Panc1 (cell line): ENCODE measurements around the gene SARDH. TPM values are rescaled to one million over a fixed set of nuclear protein-coding genes. Genes with fewer than 3 reads are reported as not detected.

ENCODE experiments used
- ATAC-seq: fragments of 200-7000 bp; cut with Tn5 transposase; 2 replicates; pipeline ENCODE4 v1.9.1; 2020; ENCODE audit warnings: mild to moderate bottlenecking, moderate library complexity
- BruUV-seq: library from RNA; stranded (reverse); fragments of 400-500 nt; replicated peaks from 2 replicates; lab custom pipeline; 2021; lab: Mats Ljungman, UMichigan
- CTCF ChIA-PET: fragments of 300-600 bp; sonication (Branson Sonifier 250); formaldehyde crosslinking; loops from one replicate; lab custom pipeline; 2022; ENCODE audit warnings: antibody characterized with exemption; lab: Charles Lee
- POLR2A ChIA-PET: fragments of 300-600 bp; sonication (Branson Sonifier 250); formaldehyde crosslinking; loops from one replicate; lab custom pipeline; 2022; ENCODE audit warnings: antibody characterized with exemption; lab: Charles Lee
- DNase-seq: peaks from one replicate; pipeline ENCODE4 v3.0.0-alpha.2; 2010; ENCODE audit warnings: low read depth, low spot score
- H3K27ac ChIP-seq: 2 replicates; pipeline ENCODE4 v1.5.1; 2011; ENCODE audit warnings: mild to moderate bottlenecking, low read length, inconsistent platforms
- H3K27me3 ChIP-seq: fragments of 200-500 bp; sonication (Bioruptor generic); 2 replicates; pipeline ENCODE4 v1.6.0; 2014; ENCODE audit warnings: low read length, inconsistent platforms; ENCODE audit not compliant: control insufficient read depth, insufficient read depth
- H3K36me3 ChIP-seq: fragments of 200-500 bp; sonication (Bioruptor generic); 2 replicates; pipeline ENCODE4 v1.5.1; 2014; ENCODE audit warnings: inconsistent platforms, mild to moderate bottlenecking, low read length, moderate library complexity; ENCODE audit not compliant: control insufficient read depth, insufficient read depth
- H3K4me1 ChIP-seq: 2 replicates; pipeline ENCODE4 v1.5.1; 2011; ENCODE audit warnings: inconsistent platforms, mild to moderate bottlenecking, low read length, moderate library complexity; ENCODE audit not compliant: control insufficient read depth, insufficient read depth
- H3K4me3 ChIP-seq, 2 experiments: 2 replicates each; pipeline ENCODE4 v1.5.1; 2011 to 2012; ENCODE audit warnings: low read depth in 2 of 2, low read length in 2 of 2, mild to moderate bottlenecking in 2 of 2, inconsistent platforms in 1 of 2, moderate library complexity in 1 of 2
- H3K9me3 ChIP-seq: fragments of 200-500 bp; sonication (Bioruptor generic); 2 replicates; pipeline ENCODE4 v1.5.1; 2014; ENCODE audit warnings: low read depth, mild to moderate bottlenecking, inconsistent platforms, low read length, moderate library complexity; ENCODE audit not compliant: control insufficient read depth, insufficient read depth
- CTCF ChIP-seq: fragments of 450-650 bp; IDR thresholded peaks from 2 replicates; pipeline ENCODE4 v1.5.1; 2017; ENCODE audit warnings: mild to moderate bottlenecking
- POLR2AphosphoS5 ChIP-seq: IDR thresholded peaks from 2 replicates; pipeline ENCODE4 v1.6.1; 2012; ENCODE audit warnings: mild to moderate bottlenecking, low read depth, low read length, moderate library complexity
- REST ChIP-seq, 2 experiments: IDR thresholded peaks; 2 replicates each; pipeline ENCODE4 v1.6.1; 2011 to 2012; ENCODE audit warnings: low read depth in 2 of 2, control low read depth in 1 of 2, low read length in 1 of 2, mild to moderate bottlenecking in 1 of 2, moderate library complexity in 1 of 2; ENCODE audit not compliant: insufficient read depth in 1 of 2
- SIN3A ChIP-seq: IDR thresholded peaks from 2 replicates; pipeline ENCODE4 v1.6.1; 2012; ENCODE audit warnings: low read depth, mild to moderate bottlenecking, low read length, moderate library complexity, borderline replicate concordance; ENCODE audit not compliant: insufficient read depth
- TCF7L2 ChIP-seq: IDR thresholded peaks from 2 replicates; pipeline ENCODE4 v1.6.1; 2011; ENCODE audit warnings: mild to moderate bottlenecking, low read depth, low read length, inconsistent platforms
- in situ Hi-C: cut with HindIII; loops from 2 replicates; pipeline ENCODE4 v1.10.0; 2016; ENCODE audit warnings: low sequenced_read_pairs, low pct_unique_long_range_greater_than_20kb
- intact Hi-C: fragments of 100-400 bp; cut with micrococcal nuclease; formaldehyde crosslinking; loops from one replicate; pipeline ENCODE4 v1.10.0; 2022; ENCODE audit not compliant: unreplicated experiment
- total RNA-seq: library from RNA; stranded (reverse); gene quantifications from one replicate; pipeline ENCODE4 v1.2.1, GENCODE V29; 2021; ENCODE audit not compliant: unreplicated experiment

The SARDH gene
- total RNA-seq, 1 experiment from 2014 or later, result 0.13 TPM

- POLR2A ChIA-PET, result no interaction called here
- Histone ChIP-seq H3K4me1 (no peaks in the 10 kb centered on the region; the same call in 1 of the 2 replicates), H3K4me3 (no peak overlapping the region), H3K27me3 (no peaks in the 10 kb centered on the region), H3K36me3 (no peaks in the 10 kb centered on the region), H3K27ac (no peak overlapping the region), H3K9me3 (no peaks in the 10 kb centered on the region)
- intact Hi-C loops (no loop called here), in situ Hi-C loops (no loop called here)
- ATAC-seq (no peak), DNase-seq (no peak)
- TF ChIP-seq REST (IDR thresholded peaks at IDR 0.05; ENCODE audit: insufficient read depth in 1 of 2, low read depth in 2 of 2, low read length in 1 of 2) (no peak), POLR2AphosphoS5 (no peak), TCF7L2 (no peak), CTCF (no peak), SIN3A (no peak)
- no TSS peak for BruUV-seq
- CTCF ChIA-PET, result no interaction called here
These were observed 30.9 kb downstream of the SARDH start for GRCh38 chr9:133707065-133707762.

GRCh38 chr9:133706307-133707050 lies 31.7 kb downstream of the SARDH start:
- Histone ChIP-seq H3K9me3 (no peaks in the 10 kb centered on the region), H3K36me3 (no peaks in the 10 kb centered on the region), H3K4me3 (no peak overlapping the region), H3K27me3 (no peaks in the 10 kb centered on the region), H3K27ac (no peak overlapping the region), H3K4me1 (no peaks in the 10 kb centered on the region; the same call in 1 of the 2 replicates)
- intact Hi-C loops (no loop called here), in situ Hi-C loops (no loop called here)
- BruUV-seq, result no TSS peak
- no peak for TF ChIP-seq REST (IDR thresholded peaks at IDR 0.05; ENCODE audit: insufficient read depth in 1 of 2, low read depth in 2 of 2, low read length in 1 of 2)
- no peak for TF ChIP-seq TCF7L2
- TF ChIP-seq POLR2AphosphoS5, result no peak
- no peak for TF ChIP-seq CTCF
- no peak for TF ChIP-seq SIN3A
- ATAC-seq (no peak), DNase-seq (no peak)
- CTCF ChIA-PET, result no interaction called here
- POLR2A ChIA-PET, result no interaction called here
